Measurements from ENCODE around the gene CHST5. TPM values are rescaled to one million over a fixed set of nuclear protein-coding genes. Genes with fewer than 3 reads are reported as not detected.
A peak's percentile ranks its signal among the peaks of the same experiment; 100 is the strongest.

The CHST5 gene
- total and polyA plus RNA-seq, 2 of the 13 experiments (the other 11 are each of a cell fraction or from before 2014, with no cell fraction given) = 0.05 TPM; not detected in 1

DNA sequence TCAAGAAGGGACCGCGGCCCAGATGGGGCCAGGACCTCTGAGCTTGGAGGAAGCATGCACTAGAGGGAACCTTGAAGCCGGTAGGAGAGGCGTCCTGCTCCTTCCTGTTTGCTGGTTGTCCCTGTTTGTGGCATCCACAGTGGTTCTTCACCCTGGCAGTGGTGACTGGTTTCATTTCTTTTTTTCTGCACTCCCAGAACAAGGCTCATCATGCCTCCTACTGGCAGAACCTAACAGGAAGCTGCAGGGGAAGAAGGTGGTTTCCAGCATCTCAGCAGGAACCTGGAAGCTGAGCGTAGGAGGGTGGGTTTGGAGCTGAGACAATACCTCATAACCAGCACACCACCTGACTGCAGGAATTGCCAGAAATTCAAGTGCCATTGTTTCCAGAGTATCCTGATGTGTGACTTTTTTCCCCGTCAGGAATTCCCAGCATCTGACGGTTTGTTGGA is 14.3 kb upstream of the CHST5 start (continued):
- TF ChIP-seq, protein P1, sequence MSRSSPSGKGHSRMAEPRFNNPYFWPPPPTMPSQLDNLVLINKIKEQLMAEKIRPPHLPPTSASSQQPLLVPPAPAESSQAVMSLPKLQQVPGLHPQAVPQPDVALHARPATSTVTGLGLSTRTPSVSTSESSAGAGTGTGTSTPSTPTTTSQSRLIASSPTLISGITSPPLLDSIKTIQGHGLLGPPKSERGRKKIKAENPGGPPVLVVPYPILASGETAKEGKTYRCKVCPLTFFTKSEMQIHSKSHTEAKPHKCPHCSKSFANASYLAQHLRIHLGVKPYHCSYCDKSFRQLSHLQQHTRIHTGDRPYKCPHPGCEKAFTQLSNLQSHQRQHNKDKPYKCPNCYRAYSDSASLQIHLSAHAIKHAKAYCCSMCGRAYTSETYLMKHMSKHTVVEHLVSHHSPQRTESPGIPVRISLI (CRISPR knock-in tag; IDR thresholded peaks at IDR 0.05; ENCODE audit: borderline replicate concordance) = peak; percentile 62; the same call in 1 of the 2 replicates
- TF ChIP-seq XRCC5 (optimal IDR thresholded peaks at IDR 0.05; ENCODE audit: low read length) (peak; percentile 63), RAD21 (CRISPR knock-in tag; IDR thresholded peaks at IDR 0.05) (peak; percentile 53), ZNF331 (CRISPR knock-in tag; IDR thresholded peaks at IDR 0.05) (no peak), FLYWCH1 (CRISPR knock-in tag; IDR thresholded peaks at IDR 0.05) (no peak), ETV5 (CRISPR knock-in tag; IDR thresholded peaks at IDR 0.05; ENCODE audit: borderline replicate concordance) (peak; percentile 56; the same call in 1 of the 2 replicates), ELF1 (CRISPR knock-in tag; IDR thresholded peaks at IDR 0.05) (0 out of 2 replicates have a peak, but pooled peaks have one; percentile 13), ZNF761 (CRISPR knock-in tag; conservative IDR thresholded peaks at IDR 0.05) (no peak), U2AF2 (IDR thresholded peaks at IDR 0.05; ENCODE audit: low read depth, low read length) (no peak), SMC3 (IDR thresholded peaks at IDR 0.05; ENCODE audit: low read length) (peak; percentile 71), SAFB2 (CRISPR knock-in tag; IDR thresholded peaks at IDR 0.05; ENCODE audit: borderline replicate concordance, low read depth) (no peak), ZNF292 (CRISPR knock-in tag; IDR thresholded peaks at IDR 0.05; ENCODE audit: borderline replicate concordance, low read depth) (no peak), ZNF605 (CRISPR knock-in tag; IDR thresholded peaks at IDR 0.05) (no peak), SCMH1 (CRISPR knock-in tag; IDR thresholded peaks at IDR 0.05; ENCODE audit: borderline replicate concordance) (no peak), ZNF670 (CRISPR knock-in tag; IDR thresholded peaks at IDR 0.05; ENCODE audit: borderline replicate concordance) (no peak), TMF1 (CRISPR knock-in tag; IDR thresholded peaks at IDR 0.05; ENCODE audit: low read depth) (no peak), ELF3 (CRISPR knock-in tag; IDR thresholded peaks at IDR 0.05) (peak; percentile 57; the same call in 1 of the 2 replicates), ZNF816 (CRISPR knock-in tag; IDR thresholded peaks at IDR 0.05; ENCODE audit: borderline replicate concordance) (no peak), STAG1 (CRISPR knock-in tag; IDR thresholded peaks at IDR 0.05) (peak; percentile 82), ZBTB1 (CRISPR knock-in tag; IDR thresholded peaks at IDR 0.05; ENCODE audit: borderline replicate concordance) (no peak)
- TF ChIP-seq, protein P2, sequence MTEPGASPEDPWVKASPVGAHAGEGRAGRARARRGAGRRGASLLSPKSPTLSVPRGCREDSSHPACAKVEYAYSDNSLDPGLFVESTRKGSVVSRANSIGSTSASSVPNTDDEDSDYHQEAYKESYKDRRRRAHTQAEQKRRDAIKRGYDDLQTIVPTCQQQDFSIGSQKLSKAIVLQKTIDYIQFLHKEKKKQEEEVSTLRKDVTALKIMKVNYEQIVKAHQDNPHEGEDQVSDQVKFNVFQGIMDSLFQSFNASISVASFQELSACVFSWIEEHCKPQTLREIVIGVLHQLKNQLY (CRISPR knock-in tag; IDR thresholded peaks at IDR 0.05) = no peak
- TF ChIP-seq, protein P3, sequence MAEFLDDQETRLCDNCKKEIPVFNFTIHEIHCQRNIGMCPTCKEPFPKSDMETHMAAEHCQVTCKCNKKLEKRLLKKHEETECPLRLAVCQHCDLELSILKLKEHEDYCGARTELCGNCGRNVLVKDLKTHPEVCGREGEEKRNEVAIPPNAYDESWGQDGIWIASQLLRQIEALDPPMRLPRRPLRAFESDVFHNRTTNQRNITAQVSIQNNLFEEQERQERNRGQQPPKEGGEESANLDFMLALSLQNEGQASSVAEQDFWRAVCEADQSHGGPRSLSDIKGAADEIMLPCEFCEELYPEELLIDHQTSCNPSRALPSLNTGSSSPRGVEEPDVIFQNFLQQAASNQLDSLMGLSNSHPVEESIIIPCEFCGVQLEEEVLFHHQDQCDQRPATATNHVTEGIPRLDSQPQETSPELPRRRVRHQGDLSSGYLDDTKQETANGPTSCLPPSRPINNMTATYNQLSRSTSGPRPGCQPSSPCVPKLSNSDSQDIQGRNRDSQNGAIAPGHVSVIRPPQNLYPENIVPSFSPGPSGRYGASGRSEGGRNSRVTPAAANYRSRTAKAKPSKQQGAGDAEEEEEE (CRISPR knock-in tag; IDR thresholded peaks at IDR 0.05; ENCODE audit: borderline replicate concordance) = no peak
- TF ChIP-seq, protein P4, sequence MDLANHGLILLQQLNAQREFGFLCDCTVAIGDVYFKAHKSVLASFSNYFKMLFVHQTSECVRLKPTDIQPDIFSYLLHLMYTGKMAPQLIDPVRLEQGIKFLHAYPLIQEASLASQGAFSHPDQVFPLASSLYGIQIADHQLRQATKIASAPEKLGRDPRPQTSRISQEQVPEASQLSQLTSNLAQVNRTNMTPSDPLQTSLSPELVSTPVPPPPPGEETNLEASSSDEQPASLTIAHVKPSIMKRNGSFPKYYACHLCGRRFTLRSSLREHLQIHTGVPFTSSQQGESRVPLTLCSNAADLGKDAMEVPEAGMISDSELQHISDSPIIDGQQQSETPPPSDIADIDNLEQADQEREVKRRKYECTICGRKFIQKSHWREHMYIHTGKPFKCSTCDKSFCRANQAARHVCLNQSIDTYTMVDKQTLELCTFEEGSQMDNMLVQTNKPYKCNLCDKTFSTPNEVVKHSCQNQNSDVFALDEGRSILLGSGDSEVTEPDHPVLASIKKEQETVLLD (CRISPR knock-in tag; IDR thresholded peaks at IDR 0.05; ENCODE audit: low read depth) = no peak

Data from HepG2 (cell line).